GM19238 (cell line): Measurements from ENCODE around the gene NACC2.
"Not testable (repeated sequence)": the region's sequence is repeated elsewhere in the genome, so short reads cannot be mapped to it uniquely, and the experiment has no call there.

Experiments used
- DNase-seq: peaks from one replicate; pipeline ENCODE4 v3.0.0; 2011; ENCODE audit warnings: low spot score; ENCODE audit not compliant: insufficient read length

Gene NACC2

GRCh38 chr9:136047775-136048559, 47.1 kb downstream of the NACC2 start:
- DNase-seq: no peak

GRCh38 chr9:136047076-136047774, 47.9 kb downstream of the NACC2 start:
- DNase-seq: no peak

- no peak for DNase-seq
Observed at GRCh38 chr9:136046554-136046920, 48.6 kb downstream of the NACC2 start.

GRCh38 chr9:136045595-136046553, 49.2 kb downstream of the NACC2 start:
- no peak for DNase-seq

GRCh38 chr9:136044971-136045594, 50.0 kb downstream of the NACC2 start:
- no peak for DNase-seq

GRCh38 chr9:136044207-136044970, 50.7 kb downstream of the NACC2 start:
- no peak for DNase-seq

GRCh38 chr9:136043441-136043991, 51.6 kb downstream of the NACC2 start:
- DNase-seq: no peak

- no peak for DNase-seq
Observed at GRCh38 chr9:136042541-136042940, 52.5 kb downstream of the NACC2 start.

- not testable (repeated sequence) for DNase-seq
Observed at GRCh38 chr9:136040848-136041247, 54.2 kb downstream of the NACC2 start.

- DNase-seq: no peak
Observed at GRCh38 chr9:136039488-136039887, 55.6 kb downstream of the NACC2 start.

GRCh38 chr9:136036848-136037247, 58.2 kb downstream of the NACC2 start:
- DNase-seq: no peak

GRCh38 chr9:136036050-136036449, 59.0 kb downstream of the NACC2 start:
- no peak for DNase-seq

GRCh38 chr9:136031741-136032730, 63.1 kb downstream of the NACC2 start:
- DNase-seq: no peak

GRCh38 chr9:136031094-136031493, 64.0 kb downstream of the NACC2 start:
- no peak for DNase-seq

- DNase-seq: no peak
Observed at GRCh38 chr9:136029556-136029955, 65.5 kb downstream of the NACC2 start.

- no peak for DNase-seq
Observed at GRCh38 chr9:136028760-136029470, 66.2 kb downstream of the NACC2 start.

GRCh38 chr9:136026943-136027289, 68.2 kb downstream of the NACC2 start:
- DNase-seq: not testable (repeated sequence)

GRCh38 chr9:136026266-136026942, 68.7 kb downstream of the NACC2 start:
- DNase-seq: no peak
